K562 (cell line): Measurements from ENCODE around the gene NEMP2. TPM values are rescaled to one million over a fixed set of nuclear protein-coding genes. Genes with fewer than 3 reads are reported as not detected.
"Not testable (repeated sequence)": the region's sequence is repeated elsewhere in the genome, so short reads cannot be mapped to it uniquely, and the experiment has no call there.

Experiments used
- ATAC-seq: fragments of 200-7000 bp; cut with Tn5 transposase; 3 replicates; pipeline ENCODE4 v1.9.1; 2020; ENCODE audit warnings: moderate library complexity
- BruUV-seq: library from RNA; stranded (reverse); fragments of 400-500 nt; replicated peaks from 2 replicates; lab custom pipeline; 2021; lab: Mats Ljungman, UMichigan
- CTCF ChIA-PET: fragments of 300-600 bp; formaldehyde crosslinking; extraction: SDS; loops from one replicate; lab custom pipeline; 2021; ENCODE audit warnings: low intra/inter-chr PET ratio; lab: Yijun Ruan, JAX
- POLR2A ChIA-PET: fragments of 300-600, 350-650 bp; sonication (Branson Sonifier 250); formaldehyde crosslinking; extraction: SDS; loops from one replicate; lab custom pipeline; 2021; ENCODE audit warnings: antibody characterized with exemption, inconsistent platforms; lab: Yijun Ruan, JAX
- DNase-seq, 4 experiments: peaks; one replicate each; pipeline versions ENCODE4 v3.0.0 to v3.0.0-alpha.2; 2011 to 2018; ENCODE audit warnings: low spot score in 3 of 4, mixed read lengths in 3 of 4; ENCODE audit errors: extremely low read depth in 1 of 4
- FAIRE-seq: peaks from 2 replicates; lab custom pipeline; 2011; peaks lifted over from hg19 to GRCh38; lab: Jason Lieb, UNC
- H2AFZ ChIP-seq: 2 replicates; pipeline ENCODE4 v1.6.0; 2011; ENCODE audit warnings: low read depth, low read length, control low read depth, inconsistent platforms
- H3K27ac ChIP-seq: fragments of 200-600 bp; 3 replicates; pipeline ENCODE4 v1.8.0; 2011; ENCODE audit warnings: low read depth, mild to moderate bottlenecking, control low read depth, inconsistent platforms, low read length, moderate library complexity, mixed read lengths; ENCODE audit errors: extremely low read depth
- H3K27me3 ChIP-seq, 2 experiments: fragments of 300-600 bp in 1 of 2; 2 replicates in 1 of 2; 3 replicates in 1 of 2; pipeline versions ENCODE4 v1.6.0 to v1.8.0; 2011; ENCODE audit warnings: inconsistent platforms in 2 of 2, low read length in 2 of 2, mild to moderate bottlenecking in 1 of 2, mixed read lengths in 1 of 2, moderate library complexity in 1 of 2; ENCODE audit not compliant: control insufficient read depth in 2 of 2, insufficient read depth in 2 of 2
- H3K36me3 ChIP-seq: fragments of 300-600 bp; 3 replicates; pipeline ENCODE4 v1.8.0; 2011; ENCODE audit warnings: mild to moderate bottlenecking, low read length, inconsistent platforms; ENCODE audit not compliant: control insufficient read depth, insufficient read depth
- H3K4me1 ChIP-seq, 2 experiments: fragments of 200-600 bp in 1 of 2; replicated peaks in 1 of 2; 2 replicates in 1 of 2; 3 replicates in 1 of 2; pipeline versions ENCODE4 v1.5.1 to v1.8.0; 2011; ENCODE audit warnings: inconsistent platforms in 2 of 2, low read length in 2 of 2, mild to moderate bottlenecking in 1 of 2, mixed read lengths in 1 of 2, moderate library complexity in 1 of 2; ENCODE audit not compliant: control insufficient read depth in 2 of 2, insufficient read depth in 2 of 2
- H3K4me2 ChIP-seq: 2 replicates; pipeline ENCODE4 v1.6.1; 2011; ENCODE audit warnings: low read length, control low read depth, inconsistent platforms, mixed read lengths; ENCODE audit not compliant: insufficient read depth
- H3K4me3 ChIP-seq: fragments of 200-600 bp; sonication (generic), shearing (Covaris generic); 2 replicates; pipeline ENCODE4 v1.5.1; 2016; ENCODE audit warnings: control low read depth, inconsistent platforms
- H3K79me2 ChIP-seq: fragments of 200-600 bp; 3 replicates; pipeline ENCODE4 v1.8.0; 2011; ENCODE audit warnings: low read length, inconsistent platforms; ENCODE audit not compliant: control insufficient read depth, insufficient read depth
- H3K9ac ChIP-seq, 2 experiments: 2 replicates each; pipeline versions ENCODE4 v1.6.0 to v1.6.1; 2011; ENCODE audit warnings: low read depth in 2 of 2, low read length in 2 of 2, control low read depth in 1 of 2, inconsistent platforms in 1 of 2, mild to moderate bottlenecking in 1 of 2, mixed read lengths in 1 of 2; ENCODE audit not compliant: insufficient read depth in 1 of 2
- H3K9me1 ChIP-seq: one replicate; pipeline ENCODE4 v1.6.0; 2011; ENCODE audit warnings: inconsistent platforms, mild to moderate bottlenecking, low read length, moderate library complexity; ENCODE audit not compliant: control insufficient read depth, insufficient read depth
- H3K9me3 ChIP-seq: replicated peaks from 2 replicates; pipeline ENCODE4 v1.5.1; 2011; ENCODE audit warnings: low read depth, low read length, inconsistent platforms; ENCODE audit not compliant: control insufficient read depth, insufficient read depth
- H4K20me1 ChIP-seq: replicated peaks from 2 replicates; pipeline ENCODE4 v1.6.1; 2011; ENCODE audit warnings: low read length, inconsistent platforms, mixed read lengths; ENCODE audit not compliant: control insufficient read depth, insufficient read depth
- ARID1B ChIP-seq: fragments of 450-650 bp; IDR thresholded peaks from 2 replicates; pipeline ENCODE4 v1.6.1; 2016; ENCODE audit warnings: antibody characterized with exemption, mild to moderate bottlenecking, inconsistent platforms
- CBFA2T2 ChIP-seq: fragments of 450-650 bp; conservative IDR thresholded peaks from 2 replicates; pipeline ENCODE4 v1.6.1; 2017; ENCODE audit warnings: mild to moderate bottlenecking
- CBFA2T3 ChIP-seq: fragments of 450-650 bp; IDR thresholded peaks from 2 replicates; pipeline ENCODE4 v1.6.1; 2017
- CTBP1 ChIP-seq: fragments of 450-650 bp; IDR thresholded peaks from 2 replicates; pipeline ENCODE4 v1.6.1; 2016; ENCODE audit warnings: borderline replicate concordance
- DPF2 ChIP-seq: fragments of 450-650 bp; IDR thresholded peaks from 2 replicates; pipeline ENCODE4 v1.6.1; 2016
- FOXA3 ChIP-seq, 2 experiments: fragments of 450-650 bp in 1 of 2; sonication (generic) in 1 of 2; formaldehyde crosslinking; IDR thresholded peaks in 1 of 2; conservative IDR thresholded peaks in 1 of 2; 2 replicates each; pipeline versions ENCODE4 v1.4.0 to v1.8.0; 2020 to 2022; ENCODE audit warnings: mild to moderate bottlenecking in 2 of 2, missing genetic modification reagents in 1 of 2
- HDAC3 ChIP-seq: fragments of 450-650 bp; IDR thresholded peaks from 2 replicates; pipeline ENCODE4 v1.6.1; 2018; ENCODE audit warnings: borderline replicate concordance, mild to moderate bottlenecking, moderate library complexity; ENCODE audit not compliant: partially characterized antibody
- KDM1A ChIP-seq, 2 experiments: fragments of 450-650 bp; IDR thresholded peaks; 2 replicates each; pipeline ENCODE4 v1.6.1; 2016; ENCODE audit warnings: mild to moderate bottlenecking in 2 of 2
- NCOR1 ChIP-seq: fragments of 450-650 bp; IDR thresholded peaks from 2 replicates; pipeline ENCODE4 v1.6.1; 2016; ENCODE audit warnings: mild to moderate bottlenecking, moderate library complexity
- NFE2 ChIP-seq: IDR thresholded peaks from 2 replicates; pipeline ENCODE4 v1.6.1; 2014; ENCODE audit warnings: antibody characterized with exemption, low read depth
- RAD21 ChIP-seq, 2 experiments: fragments of 250-450 bp in 1 of 2; fragments of 450-650 bp in 1 of 2; sonication (Bioruptor Pico) in 1 of 2; formaldehyde crosslinking in 1 of 2; IDR thresholded peaks in 1 of 2; conservative IDR thresholded peaks in 1 of 2; 2 replicates each; pipeline versions ENCODE4 v1.4.0 to v1.8.0; 2020 to 2022; ENCODE audit warnings: mild to moderate bottlenecking in 2 of 2, moderate library complexity in 1 of 2
- SMAD4 ChIP-seq: fragments of 250-450 bp; sonication (Bioruptor Pico); conservative IDR thresholded peaks from 2 replicates; pipeline ENCODE4 v1.8.0; 2021; ENCODE audit warnings: inconsistent platforms, mild to moderate bottlenecking, moderate library complexity
- SMARCA4 ChIP-seq: fragments of 450-650 bp; IDR thresholded peaks from 2 replicates; pipeline ENCODE4 v1.6.1; 2016
- SMARCE1 ChIP-seq: fragments of 450-650 bp; IDR thresholded peaks from 2 replicates; pipeline ENCODE4 v1.7.1; 2016; ENCODE audit warnings: mild to moderate bottlenecking
- SOX6 ChIP-seq: fragments of 450-650 bp; IDR thresholded peaks from 2 replicates; pipeline ENCODE4 v1.6.1; 2014; ENCODE audit warnings: mild to moderate bottlenecking
- SPI1 ChIP-seq: IDR thresholded peaks from 2 replicates; pipeline ENCODE4 v1.6.1; 2011; ENCODE audit warnings: low read depth, low read length, control low read depth, borderline replicate concordance
- TAF9B ChIP-seq: fragments of 450-650 bp; IDR thresholded peaks from 2 replicates; pipeline ENCODE4 v1.6.1; 2018; ENCODE audit warnings: mild to moderate bottlenecking; ENCODE audit not compliant: partially characterized antibody
- TCF3 ChIP-seq: sonication (generic); formaldehyde crosslinking; IDR thresholded peaks from 2 replicates; pipeline ENCODE4 v1.4.0; 2020; ENCODE audit warnings: mild to moderate bottlenecking, missing genetic modification reagents
- TEAD4 ChIP-seq, 2 experiments: sonication (generic) in 1 of 2; formaldehyde crosslinking in 1 of 2; IDR thresholded peaks; 2 replicates each; pipeline versions ENCODE4 v1.6.1 to v1.8.0; 2012 to 2022; ENCODE audit warnings: borderline replicate concordance in 1 of 2, inconsistent platforms in 1 of 2, low read length in 1 of 2, mild to moderate bottlenecking in 1 of 2, missing genetic modification reagents in 1 of 2
- TOE1 ChIP-seq, 2 experiments: fragments of 450-650 bp in 1 of 2; sonication (generic) in 1 of 2; formaldehyde crosslinking in 1 of 2; IDR thresholded peaks; 2 replicates each; pipeline versions ENCODE4 v1.7.1 to v1.8.0; 2016 to 2022; ENCODE audit warnings: borderline replicate concordance in 2 of 2, mild to moderate bottlenecking in 2 of 2, antibody characterized with exemption in 1 of 2, inconsistent platforms in 1 of 2, low read depth in 1 of 2, missing genetic modification reagents in 1 of 2, moderate library complexity in 1 of 2
- TRIM24 ChIP-seq, 2 experiments: fragments of 450-650 bp; IDR thresholded peaks; 2 replicates each; pipeline ENCODE4 v1.6.1; 2016
- ZEB2 ChIP-seq: fragments of 450-650 bp; IDR thresholded peaks from 2 replicates; pipeline ENCODE4 v1.6.1; 2016
- WGBS: fragments of 100-300 bp; shearing (Covaris generic); methylation state at CpG from one replicate; pipeline ENCODE4 v1.1.6; 2016; ENCODE audit warnings: low coverage, mixed read lengths; ENCODE audit not compliant: insufficient coverage; ENCODE audit errors: missing lambda C conversion rate; 5-methylcytosine and 5-hydroxymethylcytosine counted together
- in situ Hi-C: fragments of 300-500 bp; cut with MboI; formaldehyde crosslinking; loops from 4 replicates; pipeline ENCODE4 v1.15.0; 2018; ENCODE audit warnings: inconsistent platforms, mixed read lengths
- intact Hi-C: fragments of 100-400 bp; cut with micrococcal nuclease; formaldehyde crosslinking; loops from 2 replicates; pipeline ENCODE4 v1.14.2; 2022
- polyA plus RNA-seq, 8 experiments: library from polyadenylated mRNA; depleted of rRNA in 4 of 8; stranded (reverse) in 5 of 8; unstranded in 3 of 8; fragments of >200 nt; fragmentation: Nextera tagmentation in 2 of 8; fragmentation: Illumina TruSeq in 1 of 8; extraction: Ambion mirVana in 2 of 8; extraction: Trizol in 1 of 8; gene quantifications; 2 replicates each; pipeline versions ENCODE4 v1.2.1 to v1.2.3, GENCODE V29; 2011 to 2014; ENCODE audit warnings: inconsistent platforms in 1 of 8, missing spikeins in 1 of 8
- total RNA-seq, 7 experiments: library from RNA; depleted of rRNA in 6 of 7; stranded (reverse); fragments of >200 nt in 6 of 7; fragmentation: Illumina TruSeq in 2 of 7; extraction: Trizol in 2 of 7; gene quantifications; 2 replicates each; pipeline versions ENCODE4 v1.2.1 to v1.2.3, GENCODE V29; 2011 to 2021; ENCODE audit warnings: low replicate concordance in 1 of 7
- TF ChIP-seq, protein P1 (sequence below): fragments of 450-650 bp; formaldehyde crosslinking; IDR thresholded peaks from 2 replicates; pipeline ENCODE4 v1.4.0; 2020; ENCODE audit warnings: mild to moderate bottlenecking, mixed read lengths

Gene NEMP2
- total and polyA plus RNA-seq, 9 of the 15 experiments (the other 6 are each of a cell fraction or from before 2014, with no cell fraction given), result 0.32 to 3.0 (median 1.7) TPM

DNA sequence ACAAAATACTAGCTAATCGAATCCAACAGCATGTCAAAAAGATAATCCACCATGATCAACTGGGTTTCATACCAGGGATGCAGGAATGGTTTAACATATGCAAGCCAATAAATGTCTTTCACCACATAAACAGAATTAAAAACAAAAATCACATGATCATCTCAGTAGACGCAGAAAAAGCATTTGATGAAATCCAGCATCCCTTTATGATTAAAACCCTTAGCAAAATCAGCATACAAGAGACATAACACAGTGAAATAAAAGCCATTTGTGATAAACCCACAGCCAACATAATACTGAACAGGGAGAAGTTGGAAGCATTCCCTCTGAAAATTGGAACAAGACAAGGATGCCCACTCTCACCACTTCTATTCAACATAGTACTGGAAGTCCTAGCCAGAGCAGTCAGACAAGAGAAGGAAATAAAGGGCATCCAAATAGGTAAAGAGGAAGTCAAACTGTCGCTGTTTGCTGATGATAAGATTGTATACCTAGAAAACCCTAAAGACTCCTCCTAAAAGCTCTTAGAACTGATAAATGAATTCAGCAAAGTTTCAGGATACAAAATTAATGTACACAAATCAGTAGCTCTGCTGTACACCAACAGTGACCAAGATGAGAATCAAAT, 39.8 kb downstream of the NEMP2 start:
- H3K27ac ChIP-seq; H4K20me1 ChIP-seq; H3K9ac ChIP-seq; H3K4me3 ChIP-seq; H3K9me3 ChIP-seq; H2AFZ ChIP-seq; CTCF ChIA-PET; ATAC-seq; H3K79me2 ChIP-seq; H3K36me3 ChIP-seq; POLR2A ChIA-PET; in situ Hi-C loops; H3K4me1 ChIP-seq; H3K4me2 ChIP-seq; DNase-seq; H3K9me1 ChIP-seq; FAIRE-seq; H3K27me3 ChIP-seq; BruUV-seq; TF ChIP-seq TOE1 (CRISPR knock-in tag; IDR thresholded peaks at IDR 0.05; ENCODE audit: borderline replicate concordance, low read depth); TEAD4 (CRISPR knock-in tag; IDR thresholded peaks at IDR 0.05; ENCODE audit: borderline replicate concordance): not testable (repeated sequence)
- intact Hi-C loops, result loop anchor here (5.0 kb wide), 1 partner anchor 72 kb away; no protein-coding TSS in a partner anchor
- WGBS, result 8% methylated on average over 2 of the region's 3 CpGs
- TF ChIP-seq TRIM24 (IDR thresholded peaks at IDR 0.05), result peak in 1 of 2 experiments; percentile 8; a peak in 1 of 4 replicates
- TF ChIP-seq RAD21 (CRISPR knock-in tag; conservative IDR thresholded peaks at IDR 0.05 in 1 of 2, IDR thresholded peaks at IDR 0.05 in 1 of 2), result peak in 1 of 2 experiments; percentile 15; a peak in 1 of 4 replicates
- 0 out of 2 replicates have a peak, but pooled peaks have one; percentile 5 for TF ChIP-seq NFE2
- TF ChIP-seq CTBP1, result peak; percentile 62
- TF ChIP-seq CBFA2T3, result peak; percentile 60
- TF ChIP-seq TOE1 (IDR thresholded peaks at IDR 0.05; ENCODE audit: borderline replicate concordance), result 0 out of 2 replicates have a peak, but pooled peaks have one; percentile 42
- TF ChIP-seq KDM1A (IDR thresholded peaks at IDR 0.05), result peak in 1 of 2 experiments; percentile 21; a peak in 1 of 4 replicates
- peak; percentile 71; the same call in 1 of the 2 replicates for TF ChIP-seq SOX6
- peak; percentile 49; the same call in 1 of the 2 replicates for TF ChIP-seq ZEB2
- peak; percentile 91 for TF ChIP-seq ARID1B
- TF ChIP-seq FOXA3 (CRISPR knock-in tag; conservative IDR thresholded peaks at IDR 0.05 in 1 of 2, IDR thresholded peaks at IDR 0.05 in 1 of 2), result peak in 1 of 2 experiments; percentile 73; a peak in 2 of 4 replicates
- TF ChIP-seq TCF3 (CRISPR knock-in tag), result peak; percentile 74
- TF ChIP-seq SMAD4 (CRISPR knock-in tag), result 0 out of 2 replicates have a peak, but pooled peaks have one; percentile 14
- TF ChIP-seq, protein P1, sequence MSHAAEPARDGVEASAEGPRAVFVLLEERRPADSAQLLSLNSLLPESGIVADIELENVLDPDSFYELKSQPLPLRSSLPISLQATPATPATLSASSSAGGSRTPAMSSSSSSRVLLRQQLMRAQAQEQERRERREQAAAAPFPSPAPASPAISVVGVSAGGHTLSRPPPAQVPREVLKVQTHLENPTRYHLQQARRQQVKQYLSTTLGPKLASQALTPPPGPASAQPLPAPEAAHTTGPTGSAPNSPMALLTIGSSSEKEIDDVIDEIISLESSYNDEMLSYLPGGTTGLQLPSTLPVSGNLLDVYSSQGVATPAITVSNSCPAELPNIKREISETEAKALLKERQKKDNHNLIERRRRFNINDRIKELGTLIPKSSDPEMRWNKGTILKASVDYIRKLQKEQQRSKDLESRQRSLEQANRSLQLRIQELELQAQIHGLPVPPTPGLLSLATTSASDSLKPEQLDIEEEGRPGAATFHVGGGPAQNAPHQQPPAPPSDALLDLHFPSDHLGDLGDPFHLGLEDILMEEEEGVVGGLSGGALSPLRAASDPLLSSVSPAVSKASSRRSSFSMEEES, result peak; percentile 36
- TF ChIP-seq SMARCE1, result peak; percentile 78; the same call in 1 of the 2 replicates
- TF ChIP-seq HDAC3, result peak; percentile 22
- TF ChIP-seq CBFA2T2, result 0 out of 2 replicates have a peak, but pooled peaks have one; percentile 10
- TF ChIP-seq TEAD4 (IDR thresholded peaks at IDR 0.05; ENCODE audit: low read length), result peak; percentile 31; the same call in 1 of the 2 replicates
- peak; percentile 50; the same call in 1 of the 2 replicates for TF ChIP-seq DPF2
- peak; percentile 51 for TF ChIP-seq NCOR1
- peak; percentile 75 for TF ChIP-seq SMARCA4
- peak; percentile 44; the same call in 1 of the 2 replicates for TF ChIP-seq SPI1
- TF ChIP-seq TAF9B, result peak; percentile 23
